Lower leg skin (tissue), 4 donors: Measurements from ENCODE around the gene RPS16. TPM values are rescaled to one million over a fixed set of nuclear protein-coding genes. Genes with fewer than 3 reads are reported as not detected.
"Not testable (repeated sequence)": the region's sequence is repeated elsewhere in the genome, so short reads cannot be mapped to it uniquely, and the experiment has no call there.

ENCODE experiments used
- DNase-seq, 2 donors: peaks; one replicate each; pipeline ENCODE4 v3.0.0-alpha.2; 2019; ENCODE audit warnings: low spot score in 2 of 2
- H3K4me3 ChIP-seq: fragments of 200-600 bp; sonication (generic); 2 replicates; pipeline ENCODE4 v1.5.1; 2017; ENCODE audit warnings: mild to moderate bottlenecking, low read depth; ENCODE audit not compliant: poor library complexity, severe bottlenecking
- POLR2A ChIP-seq, 2 donors: fragments of 450-650 bp; IDR thresholded peaks; one replicate each; pipeline ENCODE4 v1.6.1; 2016 to 2017; ENCODE audit warnings: antibody characterized with exemption in 2 of 2, mild to moderate bottlenecking in 1 of 2, moderate library complexity in 1 of 2
- WGBS, 2 donors: methylation state at CpG; one replicate each; pipeline ENCODE4 v1.1.5; 2018; 5-methylcytosine and 5-hydroxymethylcytosine counted together
- intact Hi-C: fragments of 100-400 bp; cut with DNase I; formaldehyde crosslinking; loops from one replicate; pipeline ENCODE4 v1.15.0; 2023; ENCODE audit warnings: low total_unique reads
- total RNA-seq, 4 donors: library from RNA; depleted of rRNA; stranded (reverse); fragments of >200 nt; gene quantifications; one replicate each; pipeline ENCODE4 v1.1.0, GENCODE V29; 2016
- TF ChIP-seq, protein P1 (sequence below), 3 donors: fragments of 450-650 bp; IDR thresholded peaks; one replicate each; pipeline ENCODE4 v1.5.1; 2016; ENCODE audit warnings: antibody characterized with exemption in 3 of 3, mild to moderate bottlenecking in 3 of 3, moderate library complexity in 2 of 3

RPS16 gene
- total RNA-seq, 4 donors from 2014 or later: 1,726 to 3,026 (median 2,088) TPM

- no peak overlapping the region for H3K4me3 ChIP-seq
- intact Hi-C loops: no loop called here
- no peak for DNase-seq
- TF ChIP-seq, protein P1, sequence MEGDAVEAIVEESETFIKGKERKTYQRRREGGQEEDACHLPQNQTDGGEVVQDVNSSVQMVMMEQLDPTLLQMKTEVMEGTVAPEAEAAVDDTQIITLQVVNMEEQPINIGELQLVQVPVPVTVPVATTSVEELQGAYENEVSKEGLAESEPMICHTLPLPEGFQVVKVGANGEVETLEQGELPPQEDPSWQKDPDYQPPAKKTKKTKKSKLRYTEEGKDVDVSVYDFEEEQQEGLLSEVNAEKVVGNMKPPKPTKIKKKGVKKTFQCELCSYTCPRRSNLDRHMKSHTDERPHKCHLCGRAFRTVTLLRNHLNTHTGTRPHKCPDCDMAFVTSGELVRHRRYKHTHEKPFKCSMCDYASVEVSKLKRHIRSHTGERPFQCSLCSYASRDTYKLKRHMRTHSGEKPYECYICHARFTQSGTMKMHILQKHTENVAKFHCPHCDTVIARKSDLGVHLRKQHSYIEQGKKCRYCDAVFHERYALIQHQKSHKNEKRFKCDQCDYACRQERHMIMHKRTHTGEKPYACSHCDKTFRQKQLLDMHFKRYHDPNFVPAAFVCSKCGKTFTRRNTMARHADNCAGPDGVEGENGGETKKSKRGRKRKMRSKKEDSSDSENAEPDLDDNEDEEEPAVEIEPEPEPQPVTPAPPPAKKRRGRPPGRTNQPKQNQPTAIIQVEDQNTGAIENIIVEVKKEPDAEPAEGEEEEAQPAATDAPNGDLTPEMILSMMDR (IDR thresholded peaks at IDR 0.05): no peak
- TF ChIP-seq POLR2A (IDR thresholded peaks at IDR 0.05): no peak
- WGBS, 2 donors: 34 to 43% methylated on average over 10 of the region's 10 CpGs
Observed at GRCh38 chr19:39479916-39480315, 44.2 kb upstream of the RPS16 start.

- intact Hi-C loops, DNase-seq, H3K4me3 ChIP-seq: not testable (repeated sequence)
- 73 to 80% methylated on average over 11 of the region's 11 CpGs for WGBS, 2 donors
Observed at GRCh38 chr19:39479319-39479801, 43.6 kb upstream of the RPS16 start.

DNA sequence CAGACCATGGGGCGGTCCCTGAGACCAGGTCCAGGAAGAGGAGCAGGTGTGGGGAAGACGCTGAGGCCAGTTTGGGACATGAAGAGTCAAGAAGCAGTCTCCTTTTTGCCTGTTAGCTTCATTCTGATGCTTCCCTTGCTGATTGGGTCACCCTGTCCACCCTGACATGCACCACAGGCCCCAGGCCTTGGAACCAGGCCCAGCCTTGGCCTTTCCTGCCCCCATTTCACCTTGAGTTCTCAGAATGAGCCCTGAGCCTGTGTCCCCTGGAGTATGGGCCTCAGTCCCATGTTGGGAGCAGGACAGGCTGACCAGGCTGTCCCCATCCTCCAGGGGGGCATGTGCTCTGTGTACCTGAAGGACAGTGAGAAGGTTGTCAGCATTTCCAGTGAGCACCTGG is 40.0 kb upstream of the RPS16 start:
- H3K4me3 ChIP-seq: no peak overlapping the region
- 96 to 100% methylated on average over 2 of the region's 2 CpGs for WGBS, 2 donors
- intact Hi-C loops: no loop called here

DNA sequence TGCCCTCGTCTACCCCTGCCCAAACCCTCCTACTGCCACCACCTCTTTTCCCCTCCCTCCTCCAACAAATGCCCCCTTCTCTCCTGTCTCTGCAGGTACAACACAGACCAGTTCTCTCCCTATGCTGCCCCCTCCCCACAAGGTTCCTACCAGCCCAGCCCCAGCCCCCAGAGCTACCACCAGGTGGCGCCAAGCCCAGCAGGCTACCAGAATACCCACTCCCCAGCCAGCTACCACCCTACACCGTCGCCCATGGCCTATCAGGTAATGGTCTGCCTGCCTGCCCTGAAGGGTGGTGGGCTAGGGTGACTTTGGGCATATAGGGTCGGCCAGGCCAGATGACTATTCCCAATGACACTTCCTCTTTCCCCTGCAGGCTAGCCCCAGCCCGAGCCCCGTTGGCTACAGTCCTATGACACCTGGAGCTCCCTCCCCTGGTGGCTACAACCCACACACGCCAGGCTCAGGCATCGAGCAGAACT is 38.4 kb upstream of the RPS16 start:
- peak in 1 of 2 donors; percentile 90 for DNase-seq
- intact Hi-C loops: no loop called here
- no peak overlapping the region for H3K4me3 ChIP-seq
- TF ChIP-seq POLR2A (IDR thresholded peaks at IDR 0.05): no peak
- TF ChIP-seq, protein P1 (IDR thresholded peaks at IDR 0.05): no peak
- WGBS, 2 donors: 44 to 60% methylated on average over 9 of the region's 9 CpGs

More for the DNA sequence above, 40.0 kb upstream of the RPS16 start:
- no peak for DNase-seq
- TF ChIP-seq, protein P1 (IDR thresholded peaks at IDR 0.05): no peak
- TF ChIP-seq POLR2A (IDR thresholded peaks at IDR 0.05): no peak

GRCh38 chr19:39473443-39473960 is 37.8 kb upstream of the RPS16 start:
- WGBS, 2 donors: 85 to 91% methylated on average over 9 to 11 of the region's 11 CpGs
- no peak for DNase-seq
- TF ChIP-seq, protein P1 (IDR thresholded peaks at IDR 0.05): no peak
- TF ChIP-seq POLR2A (IDR thresholded peaks at IDR 0.05): no peak
- intact Hi-C loops: no loop called here
- no peak overlapping the region for H3K4me3 ChIP-seq

DNA sequence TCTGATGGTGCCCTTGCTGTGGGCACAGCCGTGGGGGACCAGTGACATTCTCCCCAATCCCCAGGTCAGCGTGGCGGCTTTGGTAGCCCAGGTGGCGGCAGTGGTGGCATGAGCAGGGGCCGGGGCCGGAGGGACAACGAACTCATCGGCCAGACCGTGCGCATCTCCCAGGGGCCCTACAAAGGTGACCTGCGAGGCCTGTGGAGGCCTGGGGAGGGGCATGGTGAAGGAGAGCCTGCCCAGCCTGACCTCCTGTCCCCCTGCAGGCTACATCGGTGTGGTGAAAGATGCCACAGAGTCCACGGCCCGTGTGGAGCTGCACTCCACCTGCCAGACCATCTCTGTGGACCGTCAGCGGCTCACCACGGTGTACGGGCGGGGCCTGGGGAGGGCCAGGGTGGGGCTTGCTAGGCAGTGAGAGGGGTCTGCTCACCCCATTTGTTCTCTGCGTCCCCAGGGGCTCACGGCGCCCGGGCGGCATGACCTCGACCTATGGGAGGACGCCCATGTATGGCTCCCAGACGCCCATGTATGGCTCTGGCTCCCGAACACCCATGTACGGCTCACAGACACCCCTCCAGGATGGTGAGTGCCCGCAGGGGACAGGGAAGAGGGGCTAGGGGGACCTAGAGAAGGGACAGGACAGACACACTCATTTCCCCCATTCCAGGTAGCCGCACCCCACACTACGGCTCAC is 37.1 kb upstream of the RPS16 start:
- intact Hi-C loops: no loop called here
- H3K4me3 ChIP-seq: no peak overlapping the region
- DNase-seq: no peak
- TF ChIP-seq, protein P1 (IDR thresholded peaks at IDR 0.05): no peak
- no peak for TF ChIP-seq POLR2A (IDR thresholded peaks at IDR 0.05)
- 83 to 87% methylated on average over 29 to 32 of the region's 32 CpGs for WGBS, 2 donors
